Neural cell (in vitro differentiated cells): ENCODE measurements around the gene RANBP3.

Experiments
- EP300 ChIP-seq: fragments of 450-650 bp; conservative IDR thresholded peaks from 2 replicates; pipeline ENCODE4 v1.6.1; 2014; ENCODE audit warnings: antibody characterized with exemption, mild to moderate bottlenecking, moderate library complexity; ENCODE audit not compliant: poor library complexity, severe bottlenecking
- EZH2 ChIP-seq: fragments of 200-600, 300-800 bp; shearing (Covaris generic), sonication (generic); IDR thresholded peaks from 2 replicates; pipeline ENCODE4 v1.6.1; 2014; ENCODE audit warnings: antibody characterized with exemption, low read length, borderline replicate concordance, mild to moderate bottlenecking; ENCODE audit not compliant: insufficient read depth, poor library complexity, severe bottlenecking
- MXI1 ChIP-seq: fragments of 450-650 bp; conservative IDR thresholded peaks from 2 replicates; pipeline ENCODE4 v1.6.1; 2014; ENCODE audit warnings: antibody characterized with exemption, mild to moderate bottlenecking; ENCODE audit not compliant: poor library complexity, severe bottlenecking
- POLR2AphosphoS5 ChIP-seq: IDR thresholded peaks from 2 replicates; pipeline ENCODE4 v1.6.1; 2012
- RAD21 ChIP-seq: fragments of 450-650 bp; conservative IDR thresholded peaks from 2 replicates; pipeline ENCODE4 v1.6.1; 2014; ENCODE audit warnings: antibody characterized with exemption, mild to moderate bottlenecking, moderate library complexity
- TAF1 ChIP-seq: IDR thresholded peaks from 2 replicates; pipeline ENCODE4 v1.6.1; 2012; ENCODE audit warnings: low read depth
- TF ChIP-seq, protein P1 (sequence below): fragments of 450-650 bp; IDR thresholded peaks from 2 replicates; pipeline ENCODE4 v1.5.1; 2014; ENCODE audit warnings: antibody characterized with exemption, mild to moderate bottlenecking, moderate library complexity; ENCODE audit not compliant: poor library complexity, severe bottlenecking
- TF ChIP-seq, protein P2 (sequence below): IDR thresholded peaks from 2 replicates; pipeline ENCODE4 v1.6.1; 2012; ENCODE audit warnings: borderline replicate concordance

DNA sequence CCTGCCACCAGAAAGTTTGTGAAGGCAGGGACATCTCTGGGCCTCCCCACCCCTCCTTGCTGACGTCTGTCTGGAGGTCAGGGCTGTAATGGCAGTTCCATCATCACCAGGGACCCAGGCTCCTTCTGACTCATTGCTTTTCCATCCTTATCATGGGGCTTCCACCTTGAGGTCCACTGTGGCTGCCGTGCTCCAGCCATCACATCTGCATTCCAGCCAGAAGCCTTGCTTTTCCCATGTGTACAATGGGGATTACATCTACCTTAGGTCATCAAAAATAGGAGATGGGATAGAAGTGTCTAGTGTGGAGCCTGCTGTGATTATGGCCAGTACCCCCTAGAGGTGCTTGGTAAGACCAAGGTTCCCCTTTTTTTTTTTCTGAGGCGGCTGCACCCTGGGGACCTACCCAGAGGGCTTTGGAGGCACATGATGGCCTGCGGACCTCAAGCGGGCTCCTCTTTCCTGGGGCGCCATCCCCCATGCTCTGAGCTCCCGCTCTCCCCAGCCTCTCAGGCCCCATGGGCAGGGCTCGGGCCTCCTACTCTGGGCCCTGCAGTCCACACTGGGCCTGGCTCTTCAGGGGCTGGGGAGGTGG lies 13.4 kb upstream of the RANBP3 start:
- TF ChIP-seq, protein P1, sequence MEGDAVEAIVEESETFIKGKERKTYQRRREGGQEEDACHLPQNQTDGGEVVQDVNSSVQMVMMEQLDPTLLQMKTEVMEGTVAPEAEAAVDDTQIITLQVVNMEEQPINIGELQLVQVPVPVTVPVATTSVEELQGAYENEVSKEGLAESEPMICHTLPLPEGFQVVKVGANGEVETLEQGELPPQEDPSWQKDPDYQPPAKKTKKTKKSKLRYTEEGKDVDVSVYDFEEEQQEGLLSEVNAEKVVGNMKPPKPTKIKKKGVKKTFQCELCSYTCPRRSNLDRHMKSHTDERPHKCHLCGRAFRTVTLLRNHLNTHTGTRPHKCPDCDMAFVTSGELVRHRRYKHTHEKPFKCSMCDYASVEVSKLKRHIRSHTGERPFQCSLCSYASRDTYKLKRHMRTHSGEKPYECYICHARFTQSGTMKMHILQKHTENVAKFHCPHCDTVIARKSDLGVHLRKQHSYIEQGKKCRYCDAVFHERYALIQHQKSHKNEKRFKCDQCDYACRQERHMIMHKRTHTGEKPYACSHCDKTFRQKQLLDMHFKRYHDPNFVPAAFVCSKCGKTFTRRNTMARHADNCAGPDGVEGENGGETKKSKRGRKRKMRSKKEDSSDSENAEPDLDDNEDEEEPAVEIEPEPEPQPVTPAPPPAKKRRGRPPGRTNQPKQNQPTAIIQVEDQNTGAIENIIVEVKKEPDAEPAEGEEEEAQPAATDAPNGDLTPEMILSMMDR = no peak
- TF ChIP-seq POLR2AphosphoS5 (no peak), TAF1 (no peak), EP300 (no peak), MXI1 (no peak), EZH2 (no peak), RAD21 (no peak)
- TF ChIP-seq, protein P2, sequence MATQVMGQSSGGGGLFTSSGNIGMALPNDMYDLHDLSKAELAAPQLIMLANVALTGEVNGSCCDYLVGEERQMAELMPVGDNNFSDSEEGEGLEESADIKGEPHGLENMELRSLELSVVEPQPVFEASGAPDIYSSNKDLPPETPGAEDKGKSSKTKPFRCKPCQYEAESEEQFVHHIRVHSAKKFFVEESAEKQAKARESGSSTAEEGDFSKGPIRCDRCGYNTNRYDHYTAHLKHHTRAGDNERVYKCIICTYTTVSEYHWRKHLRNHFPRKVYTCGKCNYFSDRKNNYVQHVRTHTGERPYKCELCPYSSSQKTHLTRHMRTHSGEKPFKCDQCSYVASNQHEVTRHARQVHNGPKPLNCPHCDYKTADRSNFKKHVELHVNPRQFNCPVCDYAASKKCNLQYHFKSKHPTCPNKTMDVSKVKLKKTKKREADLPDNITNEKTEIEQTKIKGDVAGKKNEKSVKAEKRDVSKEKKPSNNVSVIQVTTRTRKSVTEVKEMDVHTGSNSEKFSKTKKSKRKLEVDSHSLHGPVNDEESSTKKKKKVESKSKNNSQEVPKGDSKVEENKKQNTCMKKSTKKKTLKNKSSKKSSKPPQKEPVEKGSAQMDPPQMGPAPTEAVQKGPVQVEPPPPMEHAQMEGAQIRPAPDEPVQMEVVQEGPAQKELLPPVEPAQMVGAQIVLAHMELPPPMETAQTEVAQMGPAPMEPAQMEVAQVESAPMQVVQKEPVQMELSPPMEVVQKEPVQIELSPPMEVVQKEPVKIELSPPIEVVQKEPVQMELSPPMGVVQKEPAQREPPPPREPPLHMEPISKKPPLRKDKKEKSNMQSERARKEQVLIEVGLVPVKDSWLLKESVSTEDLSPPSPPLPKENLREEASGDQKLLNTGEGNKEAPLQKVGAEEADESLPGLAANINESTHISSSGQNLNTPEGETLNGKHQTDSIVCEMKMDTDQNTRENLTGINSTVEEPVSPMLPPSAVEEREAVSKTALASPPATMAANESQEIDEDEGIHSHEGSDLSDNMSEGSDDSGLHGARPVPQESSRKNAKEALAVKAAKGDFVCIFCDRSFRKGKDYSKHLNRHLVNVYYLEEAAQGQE = no peak
